HepG2 (cell line): ENCODE results near the gene PPP1R12C.

Experiments
- CCAR2 ChIP-seq: fragments of 200-400 bp; formaldehyde crosslinking; optimal IDR thresholded peaks from 2 replicates; pipeline ENCODE3; 2018; ENCODE audit warnings: low read depth, mild to moderate bottlenecking, low read length, moderate library complexity
- GFI1 ChIP-seq: sonication (generic); formaldehyde crosslinking; IDR thresholded peaks from 2 replicates; pipeline ENCODE4 v1.5.0; 2020; ENCODE audit warnings: missing genetic modification reagents, mild to moderate bottlenecking, borderline replicate concordance
- TAF15 ChIP-seq: fragments of 200-400 bp; formaldehyde crosslinking; IDR thresholded peaks from one replicate; pipeline ENCODE4 v1.6.1; 2018; ENCODE audit warnings: mild to moderate bottlenecking, low read depth, low read length; ENCODE audit not compliant: poor library complexity, severe bottlenecking
- ZBTB8A ChIP-seq: sonication (generic); formaldehyde crosslinking; IDR thresholded peaks from 2 replicates; pipeline ENCODE4 v1.4.0; 2020; ENCODE audit warnings: mild to moderate bottlenecking, low read depth, missing genetic modification reagents, borderline replicate concordance
- TF ChIP-seq, protein P1 (sequence below), 2 experiments: IDR thresholded peaks; 2 replicates each; pipeline ENCODE4 v1.6.1; 2011 to 2012; ENCODE audit warnings: low read length in 2 of 2, borderline replicate concordance in 1 of 2, low read depth in 1 of 2, mild to moderate bottlenecking in 1 of 2, moderate library complexity in 1 of 2
- TF ChIP-seq, protein P2 (sequence below): sonication (generic); formaldehyde crosslinking; IDR thresholded peaks from 2 replicates; pipeline ENCODE4 v1.5.0; 2020; ENCODE audit warnings: mild to moderate bottlenecking, missing genetic modification reagents, moderate library complexity

DNA sequence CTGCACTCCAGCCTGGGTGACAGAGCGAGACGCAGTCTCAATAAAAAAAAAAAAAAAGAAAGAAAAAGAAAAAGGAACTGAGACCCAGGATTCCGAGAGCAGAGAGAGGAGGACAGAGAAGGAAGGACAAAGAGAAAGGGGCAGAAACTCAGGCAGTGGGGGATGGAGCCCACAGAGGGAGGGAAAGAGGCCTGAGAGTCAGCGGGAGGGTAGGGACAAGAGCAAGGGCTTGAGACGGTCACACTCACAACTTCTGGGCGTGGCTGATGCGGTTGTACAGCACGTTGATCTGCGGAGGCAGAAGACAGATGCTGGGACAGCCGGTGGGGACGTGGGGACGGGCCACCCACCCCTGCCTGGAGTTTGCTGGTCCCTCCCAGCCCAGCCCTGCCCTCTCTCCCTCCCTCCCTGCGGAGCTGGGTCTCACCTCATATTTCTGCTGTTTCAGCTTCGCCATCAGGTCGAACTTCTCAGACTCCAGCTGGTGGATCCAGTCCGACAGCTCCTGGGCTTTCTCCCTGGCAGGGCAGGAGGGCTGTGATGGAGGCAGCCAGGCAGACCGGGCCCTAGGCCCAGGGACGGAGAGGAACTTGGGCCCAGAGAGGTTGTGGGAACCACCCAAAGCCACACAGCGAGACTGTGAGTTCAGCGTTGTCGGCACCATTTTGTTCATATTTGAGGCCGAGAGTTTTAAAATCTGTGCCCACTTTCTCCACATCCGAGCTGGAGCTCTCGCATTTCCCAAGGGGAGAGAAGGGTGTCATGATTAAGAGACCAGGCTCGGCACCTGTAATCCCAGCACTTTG, 16.4 kb upstream of the PPP1R12C start:
- TF ChIP-seq TAF15 (no peak), GFI1 (CRISPR knock-in tag) (no peak), ZBTB8A (CRISPR knock-in tag) (no peak), CCAR2 (no peak)
- TF ChIP-seq, protein P1, sequence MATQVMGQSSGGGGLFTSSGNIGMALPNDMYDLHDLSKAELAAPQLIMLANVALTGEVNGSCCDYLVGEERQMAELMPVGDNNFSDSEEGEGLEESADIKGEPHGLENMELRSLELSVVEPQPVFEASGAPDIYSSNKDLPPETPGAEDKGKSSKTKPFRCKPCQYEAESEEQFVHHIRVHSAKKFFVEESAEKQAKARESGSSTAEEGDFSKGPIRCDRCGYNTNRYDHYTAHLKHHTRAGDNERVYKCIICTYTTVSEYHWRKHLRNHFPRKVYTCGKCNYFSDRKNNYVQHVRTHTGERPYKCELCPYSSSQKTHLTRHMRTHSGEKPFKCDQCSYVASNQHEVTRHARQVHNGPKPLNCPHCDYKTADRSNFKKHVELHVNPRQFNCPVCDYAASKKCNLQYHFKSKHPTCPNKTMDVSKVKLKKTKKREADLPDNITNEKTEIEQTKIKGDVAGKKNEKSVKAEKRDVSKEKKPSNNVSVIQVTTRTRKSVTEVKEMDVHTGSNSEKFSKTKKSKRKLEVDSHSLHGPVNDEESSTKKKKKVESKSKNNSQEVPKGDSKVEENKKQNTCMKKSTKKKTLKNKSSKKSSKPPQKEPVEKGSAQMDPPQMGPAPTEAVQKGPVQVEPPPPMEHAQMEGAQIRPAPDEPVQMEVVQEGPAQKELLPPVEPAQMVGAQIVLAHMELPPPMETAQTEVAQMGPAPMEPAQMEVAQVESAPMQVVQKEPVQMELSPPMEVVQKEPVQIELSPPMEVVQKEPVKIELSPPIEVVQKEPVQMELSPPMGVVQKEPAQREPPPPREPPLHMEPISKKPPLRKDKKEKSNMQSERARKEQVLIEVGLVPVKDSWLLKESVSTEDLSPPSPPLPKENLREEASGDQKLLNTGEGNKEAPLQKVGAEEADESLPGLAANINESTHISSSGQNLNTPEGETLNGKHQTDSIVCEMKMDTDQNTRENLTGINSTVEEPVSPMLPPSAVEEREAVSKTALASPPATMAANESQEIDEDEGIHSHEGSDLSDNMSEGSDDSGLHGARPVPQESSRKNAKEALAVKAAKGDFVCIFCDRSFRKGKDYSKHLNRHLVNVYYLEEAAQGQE (IDR thresholded peaks at IDR 0.05; ENCODE audit: borderline replicate concordance in 1 of 2, low read depth in 1 of 2, low read length in 2 of 2): no peak
- TF ChIP-seq, protein P2, sequence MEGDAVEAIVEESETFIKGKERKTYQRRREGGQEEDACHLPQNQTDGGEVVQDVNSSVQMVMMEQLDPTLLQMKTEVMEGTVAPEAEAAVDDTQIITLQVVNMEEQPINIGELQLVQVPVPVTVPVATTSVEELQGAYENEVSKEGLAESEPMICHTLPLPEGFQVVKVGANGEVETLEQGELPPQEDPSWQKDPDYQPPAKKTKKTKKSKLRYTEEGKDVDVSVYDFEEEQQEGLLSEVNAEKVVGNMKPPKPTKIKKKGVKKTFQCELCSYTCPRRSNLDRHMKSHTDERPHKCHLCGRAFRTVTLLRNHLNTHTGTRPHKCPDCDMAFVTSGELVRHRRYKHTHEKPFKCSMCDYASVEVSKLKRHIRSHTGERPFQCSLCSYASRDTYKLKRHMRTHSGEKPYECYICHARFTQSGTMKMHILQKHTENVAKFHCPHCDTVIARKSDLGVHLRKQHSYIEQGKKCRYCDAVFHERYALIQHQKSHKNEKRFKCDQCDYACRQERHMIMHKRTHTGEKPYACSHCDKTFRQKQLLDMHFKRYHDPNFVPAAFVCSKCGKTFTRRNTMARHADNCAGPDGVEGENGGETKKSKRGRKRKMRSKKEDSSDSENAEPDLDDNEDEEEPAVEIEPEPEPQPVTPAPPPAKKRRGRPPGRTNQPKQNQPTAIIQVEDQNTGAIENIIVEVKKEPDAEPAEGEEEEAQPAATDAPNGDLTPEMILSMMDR (CRISPR knock-in tag): no peak
